Mammary epithelial cell (primary cell): ENCODE measurements around the gene TP53BP1.

Experiments used
- CTCF ChIP-seq, 2 donors: IDR thresholded peaks in 1 of 2; conservative IDR thresholded peaks in 1 of 2; 2 replicates each; pipeline ENCODE4 v1.5.1; 2011 to 2012; ENCODE audit warnings: inconsistent platforms in 2 of 2, low read length in 2 of 2, mild to moderate bottlenecking in 2 of 2, control low read depth in 1 of 2, low read depth in 1 of 2; ENCODE audit not compliant: insufficient read depth in 1 of 2; ENCODE audit errors: extremely low read depth in 1 of 2
- EZH2 ChIP-seq: IDR thresholded peaks from 2 replicates; pipeline ENCODE4 v1.6.1; 2012; ENCODE audit warnings: low read length, inconsistent platforms, borderline replicate concordance

- TF ChIP-seq CTCF (conservative IDR thresholded peaks at IDR 0.05 in 1 of 2, IDR thresholded peaks at IDR 0.05 in 1 of 2; ENCODE audit: extremely low read depth in 1 of 2, insufficient read depth in 1 of 2, low read depth in 1 of 2, low read length in 2 of 2) (no peak), EZH2 (no peak)
These were observed 131.5 kb downstream of the TP53BP1 start for GRCh38 chr15:43361313-43361903.
